Suprapubic skin (tissue), 3 donors: ENCODE measurements around the gene OR8S1.

Source experiments
- CTCF ChIP-seq, 2 donors: fragments of 200-600 bp in 1 of 2; fragments of 450-650 bp in 1 of 2; sonication (generic) in 1 of 2; IDR thresholded peaks; one replicate each; pipeline ENCODE4 v1.5.1; 2016 to 2019; ENCODE audit warnings: antibody characterized with exemption in 2 of 2, mild to moderate bottlenecking in 1 of 2, moderate library complexity in 1 of 2
- EP300 ChIP-seq: sonication (generic); formaldehyde crosslinking; IDR thresholded peaks from one replicate; pipeline ENCODE4 v1.6.1; 2017; ENCODE audit warnings: antibody characterized with exemption
- POLR2A ChIP-seq, 2 donors: fragments of 450-650 bp; IDR thresholded peaks; one replicate each; pipeline ENCODE4 v1.6.1; 2017; ENCODE audit warnings: antibody characterized with exemption in 2 of 2, mild to moderate bottlenecking in 2 of 2, moderate library complexity in 2 of 2

- no peak for TF ChIP-seq CTCF (IDR thresholded peaks at IDR 0.05)
- TF ChIP-seq EP300, result no peak
- TF ChIP-seq POLR2A (IDR thresholded peaks at IDR 0.05), result no peak
Observed at GRCh38 chr12:48542300-48542928, 17.0 kb downstream of the OR8S1 start.
